GM12878 (cell line): ENCODE measurements around the gene DIRAS3. TPM values are rescaled to one million over a fixed set of nuclear protein-coding genes. Genes with fewer than 3 reads are reported as not detected.

Source experiments
- ATAC-seq: fragments of 200-7000 bp; cut with Tn5 transposase; 3 replicates; pipeline ENCODE4 v1.9.1; 2020; ENCODE audit warnings: mild to moderate bottlenecking, moderate library complexity
- BruUV-seq: library from RNA; stranded (reverse); fragments of 400-500 nt; replicated peaks from 2 replicates; lab custom pipeline; 2021; lab: Mats Ljungman, UMichigan
- CTCF ChIA-PET: fragments of 300-600 bp; sonication (Branson Sonifier 250); formaldehyde crosslinking; extraction: SDS; loops from one replicate; lab custom pipeline; 2021; ENCODE audit warnings: inconsistent platforms; lab: Yijun Ruan, JAX
- POLR2A ChIA-PET: fragments of 350-600 bp; formaldehyde crosslinking; extraction: SDS; loops from one replicate; lab custom pipeline; 2021; ENCODE audit warnings: inconsistent platforms; lab: Charles Lee
- RAD21 ChIA-PET: fragments of 300-600 bp; sonication (Branson Sonifier 250); formaldehyde crosslinking; loops from one replicate; lab custom pipeline; 2023; ENCODE audit warnings: antibody characterized with exemption; ENCODE audit not compliant: unreplicated experiment; lab: Charles Lee
- SMC1A ChIA-PET: fragments of 300-600 bp; sonication (Branson Sonifier 250); formaldehyde crosslinking; loops from one replicate; lab custom pipeline; 2023; ENCODE audit not compliant: unreplicated experiment, uncharacterized antibody; lab: Charles Lee
- DNase-seq: peaks from one replicate; pipeline ENCODE4 v3.0.0-alpha.2; 2011; ENCODE audit warnings: low read depth, low spot score
- FAIRE-seq: peaks from 3 replicates; lab custom pipeline; 2011; peaks lifted over from hg19 to GRCh38; lab: Jason Lieb, UNC
- H2AFZ ChIP-seq: 2 replicates; pipeline ENCODE4 v1.6.0; 2011; ENCODE audit warnings: low read depth, low read length, control low read depth; ENCODE audit not compliant: control insufficient read depth
- H3K27ac ChIP-seq: 2 replicates; pipeline ENCODE4 v1.5.1; 2011; ENCODE audit warnings: control low read depth; ENCODE audit not compliant: control insufficient read depth, insufficient read depth
- H3K27me3 ChIP-seq, 2 experiments: replicated peaks in 1 of 2; 2 replicates each; pipeline versions ENCODE4 v1.6.0 to v1.6.1; 2011; ENCODE audit warnings: low read length in 1 of 2; ENCODE audit not compliant: control insufficient read depth in 2 of 2, insufficient read depth in 2 of 2
- H3K36me3 ChIP-seq, 2 experiments: 2 replicates each; pipeline ENCODE4 v1.5.1; 2011; ENCODE audit warnings: low read length in 1 of 2; ENCODE audit not compliant: control insufficient read depth in 2 of 2, insufficient read depth in 2 of 2
- H3K4me1 ChIP-seq: 2 replicates; pipeline ENCODE4 v1.6.1; 2011; ENCODE audit warnings: mild to moderate bottlenecking, low read length, moderate library complexity, mixed read lengths; ENCODE audit not compliant: control insufficient read depth, insufficient read depth
- H3K4me2 ChIP-seq: 2 replicates; pipeline ENCODE4 v1.6.0; 2011; ENCODE audit warnings: control low read depth; ENCODE audit not compliant: control insufficient read depth, insufficient read depth
- H3K4me3 ChIP-seq: fragments of 200-600 bp; sonication (generic); 2 replicates; pipeline ENCODE4 v1.5.1; 2016
- H3K79me2 ChIP-seq: 2 replicates; pipeline ENCODE4 v1.6.0; 2011; ENCODE audit warnings: low read length; ENCODE audit not compliant: control insufficient read depth, insufficient read depth
- H3K9ac ChIP-seq: 2 replicates; pipeline ENCODE4 v1.8.0; 2011; ENCODE audit warnings: low read length, control low read depth, mixed read lengths; ENCODE audit not compliant: control insufficient read depth, insufficient read depth
- H3K9me3 ChIP-seq: replicated peaks from 3 replicates; pipeline ENCODE4 v1.5.1; 2011; ENCODE audit warnings: mild to moderate bottlenecking, low read length; ENCODE audit not compliant: control insufficient read depth, insufficient read depth
- H4K20me1 ChIP-seq: 2 replicates; pipeline ENCODE4 v1.6.0; 2011; ENCODE audit not compliant: control insufficient read depth, insufficient read depth
- ETV6 ChIP-seq, 2 experiments: fragments of 450-650 bp in 1 of 2; IDR thresholded peaks in 1 of 2; conservative IDR thresholded peaks in 1 of 2; 2 replicates each; pipeline ENCODE4 v1.6.1; 2014; ENCODE audit warnings: antibody characterized with exemption in 1 of 2, borderline replicate concordance in 1 of 2, low read depth in 1 of 2, mild to moderate bottlenecking in 1 of 2, moderate library complexity in 1 of 2
- HDAC6 ChIP-seq: fragments of 200-600 bp; sonication (generic); IDR thresholded peaks from one replicate; pipeline ENCODE4 v1.8.0; 2017; ENCODE audit warnings: antibody characterized with exemption; ENCODE audit not compliant: unreplicated experiment
- IRF4 ChIP-seq: IDR thresholded peaks from 2 replicates; pipeline ENCODE4 v1.6.1; 2011; ENCODE audit warnings: low read depth, low read length
- KLF5 ChIP-seq: fragments of 450-650 bp; IDR thresholded peaks from 2 replicates; pipeline ENCODE4 v1.6.1; 2014; ENCODE audit warnings: mild to moderate bottlenecking; ENCODE audit not compliant: partially characterized antibody
- STAT1 ChIP-seq: fragments of 450-650 bp; conservative IDR thresholded peaks from 2 replicates; pipeline ENCODE4 v1.6.1; 2014; ENCODE audit warnings: antibody characterized with exemption, mild to moderate bottlenecking
- TCF12 ChIP-seq: IDR thresholded peaks from 2 replicates; pipeline ENCODE4 v1.6.1; 2011; ENCODE audit warnings: low read depth, mild to moderate bottlenecking, low read length
- ZNF24 ChIP-seq: fragments of 450-650 bp; IDR thresholded peaks from 2 replicates; pipeline ENCODE4 v1.6.1; 2017; ENCODE audit warnings: antibody characterized with exemption, mild to moderate bottlenecking
- in situ Hi-C: fragments of 300-500 bp; cut with MboI; formaldehyde crosslinking; loops from 9 replicates; pipeline ENCODE4 v1.14.3; 2018; ENCODE audit warnings: mixed read lengths
- intact Hi-C: fragments of 100-400 bp; cut with micrococcal nuclease; formaldehyde crosslinking; loops from one replicate; pipeline ENCODE4 v1.14.2; 2022; ENCODE audit not compliant: unreplicated experiment
- polyA plus RNA-seq, 11 experiments: library from polyadenylated mRNA; depleted of rRNA in 4 of 11; unstranded in 6 of 11; stranded (reverse) in 5 of 11; fragments of >200 nt; fragmentation: Nextera tagmentation in 4 of 11; fragmentation: Illumina TruSeq in 1 of 11; extraction: Ambion mirVana in 4 of 11; extraction: Trizol in 1 of 11; gene quantifications; 1 replicate in 1 of 11; 2 replicates in 10 of 11; pipeline versions ENCODE4 v1.2.1 to v1.2.3, GENCODE V29; 2011 to 2016; ENCODE audit warnings: inconsistent platforms in 2 of 11, missing spikeins in 2 of 11, low read depth in 1 of 11
- total RNA-seq, 4 experiments: library from RNA; depleted of rRNA in 3 of 4; stranded (reverse); fragments of >200 nt in 3 of 4; fragmentation: Illumina TruSeq in 1 of 4; extraction: Trizol in 1 of 4; gene quantifications; 2 replicates each; pipeline versions ENCODE4 v1.2.1 to v1.2.3, GENCODE V29; 2013 to 2021
- TF ChIP-seq, protein P1 (sequence below): fragments of 450-650 bp; IDR thresholded peaks from 2 replicates; pipeline ENCODE4 v1.6.1; 2017; ENCODE audit warnings: antibody characterized with exemption, mild to moderate bottlenecking, moderate library complexity
- TF ChIP-seq, protein P2 (sequence below): IDR thresholded peaks from 2 replicates; pipeline ENCODE4 v1.6.1; 2011; ENCODE audit warnings: low read depth, low read length, improper control_type of control experiment, borderline replicate concordance
- TF ChIP-seq, protein P3 (sequence below): fragments of 450-650 bp; IDR thresholded peaks from 2 replicates; pipeline ENCODE4 v1.6.1; 2018; ENCODE audit warnings: mild to moderate bottlenecking, low read depth, moderate library complexity; ENCODE audit not compliant: partially characterized antibody

The DIRAS3 gene
- total and polyA plus RNA-seq, 10 of the 15 experiments (the other 5 are each of a cell fraction or from before 2014, with no cell fraction given) = not detected

DNA sequence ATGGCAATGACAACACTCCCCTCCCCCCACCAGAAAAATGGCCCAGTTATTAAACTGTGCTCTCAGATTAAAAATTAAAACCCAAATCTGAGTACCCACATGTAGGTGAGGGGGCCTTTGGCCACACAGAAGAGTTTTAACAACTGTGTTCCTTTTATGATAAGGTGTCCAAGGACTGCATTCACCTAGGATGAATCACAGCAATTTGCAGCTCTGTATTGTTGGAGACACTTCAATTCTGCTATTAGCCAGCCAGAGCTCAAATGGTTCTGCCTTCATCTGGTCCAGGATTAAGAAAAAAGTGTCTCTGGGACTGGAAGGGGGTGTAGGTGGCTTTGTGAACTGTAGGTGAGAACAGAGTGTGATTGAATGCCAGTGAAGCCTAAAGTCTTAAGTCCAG, 43.3 kb upstream of the DIRAS3 start:
- no peaks in the 10 kb centered on the region for H3K4me1 ChIP-seq
- in situ Hi-C loops = no loop called here
- CTCF ChIA-PET = interaction anchor here (0.7 to 2.9 kb wide), 2 partner anchors 22 to 85 kb away, joined by 3 to 13 read pairs; no protein-coding TSS in a partner anchor

More for the DNA sequence above, 43.3 kb upstream of the DIRAS3 start:
- no peak for FAIRE-seq
- intact Hi-C loops = no loop called here
- Histone ChIP-seq H2AFZ (no peak overlapping the region), H3K27me3 (no peaks in the 10 kb centered on the region), H3K4me3 (no peak overlapping the region), H3K79me2 (no peaks in the 10 kb centered on the region), H3K9ac (no peak overlapping the region), H4K20me1 (no peaks in the 10 kb centered on the region), H3K9me3 (no peaks in the 10 kb centered on the region), H3K4me2 (no peak overlapping the region), H3K36me3 (no peaks in the 10 kb centered on the region), H3K27ac (no peak overlapping the region)
- ChIA-PET POLR2A (no interaction called here), SMC1A (interaction anchor here (0.7 kb wide), 1 partner anchor 37 kb away, joined by 3 read pairs; no protein-coding TSS in a partner anchor), RAD21 (no interaction called here)
- TF ChIP-seq TCF12 = no peak
- no peak for TF ChIP-seq KLF5
- TF ChIP-seq, protein P1, sequence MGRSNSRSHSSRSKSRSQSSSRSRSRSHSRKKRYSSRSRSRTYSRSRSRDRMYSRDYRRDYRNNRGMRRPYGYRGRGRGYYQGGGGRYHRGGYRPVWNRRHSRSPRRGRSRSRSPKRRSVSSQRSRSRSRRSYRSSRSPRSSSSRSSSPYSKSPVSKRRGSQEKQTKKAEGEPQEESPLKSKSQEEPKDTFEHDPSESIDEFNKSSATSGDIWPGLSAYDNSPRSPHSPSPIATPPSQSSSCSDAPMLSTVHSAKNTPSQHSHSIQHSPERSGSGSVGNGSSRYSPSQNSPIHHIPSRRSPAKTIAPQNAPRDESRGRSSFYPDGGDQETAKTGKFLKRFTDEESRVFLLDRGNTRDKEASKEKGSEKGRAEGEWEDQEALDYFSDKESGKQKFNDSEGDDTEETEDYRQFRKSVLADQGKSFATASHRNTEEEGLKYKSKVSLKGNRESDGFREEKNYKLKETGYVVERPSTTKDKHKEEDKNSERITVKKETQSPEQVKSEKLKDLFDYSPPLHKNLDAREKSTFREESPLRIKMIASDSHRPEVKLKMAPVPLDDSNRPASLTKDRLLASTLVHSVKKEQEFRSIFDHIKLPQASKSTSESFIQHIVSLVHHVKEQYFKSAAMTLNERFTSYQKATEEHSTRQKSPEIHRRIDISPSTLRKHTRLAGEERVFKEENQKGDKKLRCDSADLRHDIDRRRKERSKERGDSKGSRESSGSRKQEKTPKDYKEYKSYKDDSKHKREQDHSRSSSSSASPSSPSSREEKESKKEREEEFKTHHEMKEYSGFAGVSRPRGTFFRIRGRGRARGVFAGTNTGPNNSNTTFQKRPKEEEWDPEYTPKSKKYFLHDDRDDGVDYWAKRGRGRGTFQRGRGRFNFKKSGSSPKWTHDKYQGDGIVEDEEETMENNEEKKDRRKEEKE = no peak
- no peak for TF ChIP-seq STAT1
- no peak for TF ChIP-seq ZNF24
- TF ChIP-seq, protein P2, sequence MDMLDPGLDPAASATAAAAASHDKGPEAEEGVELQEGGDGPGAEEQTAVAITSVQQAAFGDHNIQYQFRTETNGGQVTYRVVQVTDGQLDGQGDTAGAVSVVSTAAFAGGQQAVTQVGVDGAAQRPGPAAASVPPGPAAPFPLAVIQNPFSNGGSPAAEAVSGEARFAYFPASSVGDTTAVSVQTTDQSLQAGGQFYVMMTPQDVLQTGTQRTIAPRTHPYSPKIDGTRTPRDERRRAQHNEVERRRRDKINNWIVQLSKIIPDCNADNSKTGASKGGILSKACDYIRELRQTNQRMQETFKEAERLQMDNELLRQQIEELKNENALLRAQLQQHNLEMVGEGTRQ = no peak
- TF ChIP-seq HDAC6 = no peak
- no peak for TF ChIP-seq IRF4
- TF ChIP-seq, protein P3, sequence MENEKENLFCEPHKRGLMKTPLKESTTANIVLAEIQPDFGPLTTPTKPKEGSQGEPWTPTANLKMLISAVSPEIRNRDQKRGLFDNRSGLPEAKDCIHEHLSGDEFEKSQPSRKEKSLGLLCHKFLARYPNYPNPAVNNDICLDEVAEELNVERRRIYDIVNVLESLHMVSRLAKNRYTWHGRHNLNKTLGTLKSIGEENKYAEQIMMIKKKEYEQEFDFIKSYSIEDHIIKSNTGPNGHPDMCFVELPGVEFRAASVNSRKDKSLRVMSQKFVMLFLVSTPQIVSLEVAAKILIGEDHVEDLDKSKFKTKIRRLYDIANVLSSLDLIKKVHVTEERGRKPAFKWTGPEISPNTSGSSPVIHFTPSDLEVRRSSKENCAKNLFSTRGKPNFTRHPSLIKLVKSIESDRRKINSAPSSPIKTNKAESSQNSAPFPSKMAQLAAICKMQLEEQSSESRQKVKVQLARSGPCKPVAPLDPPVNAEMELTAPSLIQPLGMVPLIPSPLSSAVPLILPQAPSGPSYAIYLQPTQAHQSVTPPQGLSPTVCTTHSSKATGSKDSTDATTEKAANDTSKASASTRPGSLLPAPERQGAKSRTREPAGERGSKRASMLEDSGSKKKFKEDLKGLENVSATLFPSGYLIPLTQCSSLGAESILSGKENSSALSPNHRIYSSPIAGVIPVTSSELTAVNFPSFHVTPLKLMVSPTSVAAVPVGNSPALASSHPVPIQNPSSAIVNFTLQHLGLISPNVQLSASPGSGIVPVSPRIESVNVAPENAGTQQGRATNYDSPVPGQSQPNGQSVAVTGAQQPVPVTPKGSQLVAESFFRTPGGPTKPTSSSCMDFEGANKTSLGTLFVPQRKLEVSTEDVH = no peak
- TF ChIP-seq ETV6 (conservative IDR thresholded peaks at IDR 0.05 in 1 of 2, IDR thresholded peaks at IDR 0.05 in 1 of 2; ENCODE audit: borderline replicate concordance in 1 of 2, low read depth in 1 of 2) = no peak
- no TSS peak for BruUV-seq
- no peak for ATAC-seq
- no peak for DNase-seq
